Measurements from ENCODE around the gene ASTN2.

The ASTN2 gene, protein sequence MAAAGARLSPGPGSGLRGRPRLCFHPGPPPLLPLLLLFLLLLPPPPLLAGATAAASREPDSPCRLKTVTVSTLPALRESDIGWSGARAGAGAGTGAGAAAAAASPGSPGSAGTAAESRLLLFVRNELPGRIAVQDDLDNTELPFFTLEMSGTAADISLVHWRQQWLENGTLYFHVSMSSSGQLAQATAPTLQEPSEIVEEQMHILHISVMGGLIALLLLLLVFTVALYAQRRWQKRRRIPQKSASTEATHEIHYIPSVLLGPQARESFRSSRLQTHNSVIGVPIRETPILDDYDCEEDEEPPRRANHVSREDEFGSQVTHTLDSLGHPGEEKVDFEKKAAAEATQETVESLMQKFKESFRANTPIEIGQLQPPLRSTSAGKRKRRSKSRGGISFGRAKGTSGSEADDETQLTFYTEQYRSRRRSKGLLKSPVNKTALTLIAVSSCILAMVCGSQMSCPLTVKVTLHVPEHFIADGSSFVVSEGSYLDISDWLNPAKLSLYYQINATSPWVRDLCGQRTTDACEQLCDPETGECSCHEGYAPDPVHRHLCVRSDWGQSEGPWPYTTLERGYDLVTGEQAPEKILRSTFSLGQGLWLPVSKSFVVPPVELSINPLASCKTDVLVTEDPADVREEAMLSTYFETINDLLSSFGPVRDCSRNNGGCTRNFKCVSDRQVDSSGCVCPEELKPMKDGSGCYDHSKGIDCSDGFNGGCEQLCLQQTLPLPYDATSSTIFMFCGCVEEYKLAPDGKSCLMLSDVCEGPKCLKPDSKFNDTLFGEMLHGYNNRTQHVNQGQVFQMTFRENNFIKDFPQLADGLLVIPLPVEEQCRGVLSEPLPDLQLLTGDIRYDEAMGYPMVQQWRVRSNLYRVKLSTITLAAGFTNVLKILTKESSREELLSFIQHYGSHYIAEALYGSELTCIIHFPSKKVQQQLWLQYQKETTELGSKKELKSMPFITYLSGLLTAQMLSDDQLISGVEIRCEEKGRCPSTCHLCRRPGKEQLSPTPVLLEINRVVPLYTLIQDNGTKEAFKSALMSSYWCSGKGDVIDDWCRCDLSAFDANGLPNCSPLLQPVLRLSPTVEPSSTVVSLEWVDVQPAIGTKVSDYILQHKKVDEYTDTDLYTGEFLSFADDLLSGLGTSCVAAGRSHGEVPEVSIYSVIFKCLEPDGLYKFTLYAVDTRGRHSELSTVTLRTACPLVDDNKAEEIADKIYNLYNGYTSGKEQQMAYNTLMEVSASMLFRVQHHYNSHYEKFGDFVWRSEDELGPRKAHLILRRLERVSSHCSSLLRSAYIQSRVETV (N-terminal part only)

DNA sequence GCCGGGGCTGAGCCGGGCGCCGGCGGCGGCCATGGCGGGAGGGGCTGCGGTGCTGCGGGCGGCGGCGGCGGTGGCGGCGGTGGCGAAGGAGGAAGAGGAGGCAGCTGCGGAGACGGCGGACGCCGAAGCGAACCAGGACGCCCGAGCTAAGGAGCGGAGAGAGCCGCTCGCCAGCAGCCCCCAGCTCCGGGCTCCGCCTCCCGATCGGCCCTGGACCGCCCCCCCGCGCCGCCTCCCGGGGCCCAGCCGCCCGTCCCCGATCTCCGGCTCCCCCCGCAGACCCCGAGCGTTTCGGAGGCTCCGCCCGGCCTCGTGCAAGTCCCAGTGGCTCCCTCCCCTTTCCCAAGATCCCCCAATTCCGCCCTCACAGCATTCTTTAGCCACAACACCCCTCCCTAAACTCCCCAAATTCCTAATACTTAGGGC lies at the start of gene ASTN2:
TSS of gene ASTN2 (minus strand) at position 152 of the 426 bp plus-strand sequence. CDS start at position 33, 119 bp downstream.
- FAIRE-seq: no peak
- DNase-seq (ENCODE audit: insufficient read length, low spot score): no peak

DNA sequence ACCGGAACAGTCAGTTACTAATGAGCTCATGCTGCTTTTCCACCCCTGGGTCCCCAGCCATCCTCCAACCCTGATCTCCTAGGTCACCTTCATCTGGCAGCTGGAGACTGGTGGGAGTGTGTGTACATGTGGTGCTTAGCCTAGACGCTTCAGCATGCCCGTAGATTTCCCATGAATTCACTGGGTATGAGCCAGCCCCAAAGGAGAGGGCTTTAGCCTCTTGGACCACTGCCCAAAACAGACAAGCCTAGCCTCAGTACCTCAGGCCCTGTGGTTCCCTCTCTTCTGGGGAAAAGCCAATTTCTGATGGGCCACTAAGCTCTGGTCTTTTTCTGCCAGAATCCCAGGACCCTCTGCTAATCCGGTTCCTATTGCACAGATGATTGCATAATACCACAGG lies 48.0 kb upstream of the ASTN2 start:
- FAIRE-seq (no peak), DNase-seq (ENCODE audit: insufficient read length, low spot score) (no peak)

DNA sequence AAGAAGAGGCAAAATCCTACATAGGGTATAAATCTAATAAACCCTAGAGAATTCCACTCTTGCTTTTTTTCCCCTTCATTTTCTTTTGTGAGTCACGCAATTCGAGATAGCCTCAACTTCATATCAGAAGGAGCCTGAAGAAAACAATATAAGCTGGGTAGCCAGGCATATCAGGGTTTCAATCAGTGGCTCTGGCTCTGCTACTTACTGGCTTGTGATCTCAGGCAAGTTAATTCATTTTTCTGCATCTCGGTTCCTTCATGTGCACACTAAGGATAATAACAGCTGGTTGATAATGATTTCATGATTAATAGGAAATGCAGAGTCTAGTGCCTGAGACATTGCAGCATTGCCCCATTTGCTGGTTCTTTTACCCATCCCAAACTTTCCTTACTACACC lies 46.5 kb upstream of the ASTN2 start:
- no peak for DNase-seq (ENCODE audit: insufficient read length, low spot score)
- FAIRE-seq: no peak

DNA sequence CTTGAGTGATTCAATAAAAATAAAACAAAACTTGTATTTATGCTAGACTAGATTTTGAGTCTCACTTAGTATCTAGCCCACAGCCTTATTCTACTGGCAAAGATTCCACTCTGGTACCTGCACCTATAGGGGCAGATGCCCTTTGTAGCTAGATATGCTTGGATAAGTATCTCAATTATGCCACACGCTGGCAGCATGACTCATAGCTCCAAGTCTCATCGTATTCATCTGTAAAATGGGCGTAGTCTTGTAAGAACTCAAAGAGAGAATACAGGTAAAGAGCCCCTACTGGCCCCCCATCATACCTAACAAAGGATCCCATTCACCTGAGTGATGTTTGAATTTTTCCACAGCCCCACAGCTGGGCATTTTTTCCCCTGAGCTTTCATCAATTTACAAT lies 45.9 kb upstream of the ASTN2 start:
- no peak for DNase-seq (ENCODE audit: insufficient read length, low spot score)
- no peak for FAIRE-seq

DNA sequence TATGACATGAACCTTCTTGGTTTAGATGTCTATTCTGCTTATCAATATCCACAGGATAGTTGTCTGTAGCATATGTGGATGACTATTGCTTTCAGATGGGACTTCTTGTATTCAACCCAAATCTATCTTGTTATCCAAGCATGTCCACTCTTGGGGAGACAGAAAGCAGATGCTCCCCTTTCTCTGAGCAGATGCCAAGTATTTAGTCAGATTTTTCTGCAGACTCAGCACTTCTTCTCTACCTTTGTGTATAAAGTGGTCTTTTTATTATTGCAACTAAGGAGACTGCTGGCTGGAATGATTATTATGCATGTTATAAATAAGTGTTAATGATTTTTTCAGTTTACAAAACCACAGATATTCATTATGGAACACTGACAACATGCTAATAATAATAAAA lies 45.1 kb upstream of the ASTN2 start:
- FAIRE-seq (no peak), DNase-seq (ENCODE audit: insufficient read length, low spot score) (no peak)

DNA sequence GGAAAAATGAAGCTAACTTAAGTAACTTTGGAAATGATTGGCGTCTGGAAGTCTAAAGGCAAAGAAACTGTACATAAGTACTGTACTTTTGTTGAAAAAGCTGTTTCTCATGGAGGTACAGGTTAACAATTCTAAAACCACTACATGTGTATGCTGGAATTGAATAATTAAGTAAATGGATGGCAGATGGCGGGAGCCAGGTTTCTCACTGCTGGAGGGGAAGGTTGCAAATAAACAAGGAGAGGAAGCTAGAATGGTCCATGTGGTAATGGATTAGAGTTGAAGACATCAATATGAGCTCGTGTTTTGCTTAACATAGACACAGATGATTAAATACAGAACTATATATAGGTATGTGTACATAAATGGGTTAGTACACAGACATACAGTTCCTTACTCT lies 43.2 kb upstream of the ASTN2 start:
- DNase-seq (ENCODE audit: insufficient read length, low spot score): no peak
- FAIRE-seq: no peak

DNA sequence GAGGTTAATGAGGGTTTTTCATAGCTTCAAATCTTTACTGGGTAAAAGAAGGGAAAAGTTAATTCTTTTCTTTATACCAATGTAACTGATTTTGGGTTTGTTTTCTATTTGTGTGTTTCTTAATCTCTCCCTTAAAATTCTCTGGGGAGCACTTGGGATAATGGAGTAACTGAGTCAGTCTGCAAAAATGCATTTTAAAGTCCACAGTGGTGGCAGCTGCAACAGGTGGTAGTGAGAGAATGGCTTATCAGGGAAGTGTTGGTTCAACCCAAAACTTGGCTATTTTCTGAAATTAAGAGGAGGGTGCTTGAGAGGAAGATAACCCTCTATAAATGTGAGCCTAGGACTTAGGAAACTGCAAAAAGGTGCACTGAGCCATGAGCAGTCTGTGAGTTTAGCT lies 39.9 kb upstream of the ASTN2 start:
- FAIRE-seq: no peak

DNA sequence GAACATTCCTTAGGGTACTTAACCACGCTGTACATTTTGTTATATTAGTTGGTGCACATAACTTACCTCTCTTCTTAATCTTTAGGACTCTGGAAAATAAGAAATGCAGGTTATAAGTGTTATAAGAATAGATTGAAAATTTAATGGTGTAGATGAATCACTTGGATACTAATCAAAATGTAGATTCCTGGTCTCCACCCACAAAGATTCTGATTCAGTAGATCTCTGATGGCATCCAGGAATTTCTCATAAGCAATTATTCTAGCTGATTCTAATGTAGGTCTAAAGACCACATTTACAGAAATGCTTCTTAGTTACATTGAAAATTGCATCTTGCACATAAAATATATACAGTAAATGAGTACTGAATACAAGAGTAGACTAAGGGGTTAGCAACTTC lies 38.9 kb upstream of the ASTN2 start:
- no peak for DNase-seq (ENCODE audit: insufficient read length, low spot score)
- FAIRE-seq: no peak

More for the DNA sequence above, 39.9 kb upstream of the ASTN2 start:
- no peak for DNase-seq (ENCODE audit: insufficient read length, low spot score)

DNA sequence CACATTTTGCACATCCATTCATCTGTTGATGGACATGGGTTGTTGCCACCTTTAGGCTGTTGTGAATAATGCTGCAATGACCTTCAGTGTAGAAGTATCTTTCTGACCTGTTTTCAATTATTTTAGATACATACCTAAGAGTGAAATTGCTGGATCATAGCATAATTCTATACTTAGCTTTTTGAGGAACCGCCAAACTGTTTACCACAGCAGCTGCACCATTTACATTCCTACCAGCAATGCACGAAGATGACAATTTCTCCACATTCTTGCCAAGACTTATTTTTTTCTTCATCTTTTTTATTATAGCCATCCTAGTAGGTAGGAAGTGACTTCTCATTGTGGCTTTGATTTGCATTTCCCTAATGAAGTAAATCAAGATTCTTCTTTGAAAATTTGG lies 36.5 kb upstream of the ASTN2 start:
- DNase-seq (ENCODE audit: insufficient read length, low spot score): no peak

DNA sequence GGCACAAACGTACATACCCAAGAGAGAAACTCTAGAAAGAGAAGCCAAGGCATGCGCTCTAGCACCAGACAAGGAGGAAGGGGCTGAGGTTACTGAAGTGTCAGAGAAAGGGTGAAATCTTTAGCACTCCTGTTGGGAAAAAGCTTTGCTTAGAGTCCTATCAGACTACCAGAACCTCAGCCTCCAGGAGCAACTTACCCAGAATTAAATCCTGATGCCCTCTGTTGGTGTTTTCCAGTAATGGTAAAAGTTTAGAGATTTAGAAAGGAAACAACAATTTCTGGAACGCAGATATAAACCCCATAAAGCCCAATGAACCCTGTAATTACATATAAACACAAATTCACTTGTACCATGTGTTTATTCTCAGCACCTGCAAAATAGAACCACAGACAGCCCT lies 33.2 kb upstream of the ASTN2 start:
- FAIRE-seq (no peak), DNase-seq (ENCODE audit: insufficient read length, low spot score) (no peak)

More for the DNA sequence above, 36.5 kb upstream of the ASTN2 start:
- FAIRE-seq: no peak

DNA sequence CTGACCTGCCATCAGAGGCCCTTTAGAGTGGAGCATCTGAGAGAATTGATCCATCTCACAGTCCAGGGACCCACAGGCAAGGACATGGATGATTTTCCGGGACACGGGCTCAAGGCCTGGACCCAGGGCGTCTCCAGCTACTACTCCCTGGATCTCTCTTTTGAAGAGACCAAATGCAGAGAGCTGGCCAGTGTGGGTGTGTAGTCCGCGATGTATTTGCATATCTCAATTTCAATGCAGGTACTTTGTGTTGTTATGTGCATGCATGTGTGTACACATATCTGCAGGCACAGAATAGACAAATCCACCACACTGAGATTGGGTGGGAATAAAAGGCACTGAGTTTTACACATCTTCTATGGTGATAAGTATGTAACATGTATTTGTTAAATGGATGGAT lies 30.8 kb upstream of the ASTN2 start:
- DNase-seq (ENCODE audit: insufficient read length, low spot score): no peak
- no peak for FAIRE-seq

DNA sequence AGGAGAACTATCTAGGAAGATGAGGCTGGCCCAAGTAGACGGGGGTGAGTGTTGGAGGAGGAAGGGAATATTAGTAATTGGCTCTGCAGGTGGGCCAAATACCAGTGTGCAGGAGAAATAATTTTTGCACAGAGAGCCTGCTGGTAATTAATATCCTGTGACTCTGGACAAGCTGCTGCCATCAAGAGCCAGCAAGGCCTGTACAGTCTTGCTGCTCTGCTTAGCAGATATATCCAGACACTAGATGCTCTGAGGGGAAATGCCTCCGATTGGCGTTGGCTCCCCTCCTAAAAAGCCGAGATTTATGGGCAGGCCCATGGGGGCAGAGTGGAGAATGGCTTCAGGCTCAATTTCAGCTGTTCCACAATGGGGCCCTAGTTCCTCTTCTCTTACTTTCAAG lies 29.6 kb upstream of the ASTN2 start:
- FAIRE-seq (no peak), DNase-seq (ENCODE audit: insufficient read length, low spot score) (no peak)

DNA sequence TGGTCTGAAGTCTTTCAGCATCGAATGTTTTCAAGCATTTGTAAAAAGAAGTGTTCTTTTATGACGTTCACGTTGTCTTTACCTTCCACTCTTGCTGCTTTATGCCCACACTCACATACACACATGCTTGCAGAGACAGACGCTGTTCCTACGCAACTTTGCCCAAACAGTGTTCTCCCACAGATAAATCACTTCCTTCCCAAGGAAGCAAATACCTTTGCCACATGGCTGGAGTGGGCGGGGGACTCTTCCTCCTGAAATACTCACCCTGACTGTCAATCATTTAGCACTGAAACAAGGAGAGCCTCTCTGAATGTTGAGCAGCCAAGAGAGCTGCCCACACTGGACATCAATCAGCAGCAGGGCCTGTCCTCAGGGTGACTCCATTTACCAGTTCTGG lies 22.4 kb upstream of the ASTN2 start:
- FAIRE-seq (no peak), DNase-seq (ENCODE audit: insufficient read length, low spot score) (no peak)

DNA sequence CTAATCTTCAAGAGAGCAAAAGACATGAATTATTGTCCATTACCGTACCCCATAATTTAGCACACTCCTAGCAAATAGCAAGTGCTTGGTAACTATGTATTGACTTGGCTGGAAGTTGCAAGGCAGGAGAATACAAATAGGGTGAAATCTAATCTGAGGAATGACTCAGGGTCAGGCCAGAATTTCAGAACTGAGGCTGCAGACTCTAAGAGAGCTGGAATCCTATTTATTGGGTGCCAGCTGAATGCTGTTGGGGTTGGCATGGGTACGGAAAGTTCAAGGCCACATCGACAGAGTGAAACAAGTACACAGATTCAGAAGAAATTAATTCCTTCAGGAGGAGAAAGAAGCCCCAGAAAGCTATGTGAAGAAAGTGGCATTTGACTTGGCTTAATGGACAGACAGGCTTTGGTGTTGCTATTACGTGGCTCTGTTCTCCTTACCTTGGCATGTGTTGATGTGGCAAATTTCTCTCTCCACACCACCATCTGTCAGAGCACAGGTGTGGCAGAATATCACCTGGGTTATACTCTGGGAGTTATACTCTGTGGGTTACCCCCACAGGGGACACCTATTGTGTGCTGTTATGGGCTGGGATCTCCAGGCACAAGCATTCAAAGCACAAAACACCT lies 20.9 kb upstream of the ASTN2 start:
- DNase-seq (ENCODE audit: insufficient read length, low spot score) (no peak), FAIRE-seq (no peak)

DNA sequence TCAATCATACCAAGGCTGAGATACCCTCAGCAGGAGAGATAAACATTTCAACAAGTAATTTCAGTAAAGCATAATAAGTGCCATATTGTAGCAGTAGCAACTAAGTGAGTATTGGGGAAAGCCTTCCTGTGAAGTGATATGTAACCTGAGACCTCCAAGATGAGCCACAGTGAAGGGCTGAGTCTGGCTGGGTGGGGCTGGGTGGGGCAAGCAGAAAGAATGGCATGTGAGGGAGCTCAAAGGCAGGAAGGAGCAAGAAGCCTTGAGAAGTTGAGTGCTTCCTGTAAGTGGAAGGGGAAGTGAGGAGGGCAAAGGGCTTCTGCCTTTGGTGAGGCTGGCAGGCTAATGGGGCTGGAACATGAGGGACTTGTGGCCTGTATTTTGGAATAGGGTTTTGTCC lies 19.7 kb upstream of the ASTN2 start:
- FAIRE-seq (no peak), DNase-seq (ENCODE audit: insufficient read length, low spot score) (no peak)

DNA sequence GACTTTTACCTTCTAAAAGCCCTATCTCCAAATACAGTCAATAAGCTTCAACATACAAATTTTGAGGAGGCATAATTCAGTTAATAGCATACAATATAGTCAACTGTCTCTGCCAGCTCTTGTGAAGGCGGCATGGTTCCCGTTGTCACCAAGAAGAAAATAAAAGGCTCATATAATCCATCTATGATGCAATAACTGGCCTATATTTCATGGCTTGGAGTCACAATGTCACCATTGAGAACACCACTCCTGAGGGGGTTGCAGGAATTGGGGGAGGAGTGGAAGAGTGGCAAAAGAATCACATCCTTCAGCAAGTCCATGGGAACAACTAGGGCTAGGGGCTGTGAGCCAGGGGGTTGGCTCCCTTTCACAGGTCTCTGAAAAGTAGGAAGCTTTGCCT lies 16.0 kb upstream of the ASTN2 start:
- FAIRE-seq (no peak), DNase-seq (ENCODE audit: insufficient read length, low spot score) (no peak)

DNA sequence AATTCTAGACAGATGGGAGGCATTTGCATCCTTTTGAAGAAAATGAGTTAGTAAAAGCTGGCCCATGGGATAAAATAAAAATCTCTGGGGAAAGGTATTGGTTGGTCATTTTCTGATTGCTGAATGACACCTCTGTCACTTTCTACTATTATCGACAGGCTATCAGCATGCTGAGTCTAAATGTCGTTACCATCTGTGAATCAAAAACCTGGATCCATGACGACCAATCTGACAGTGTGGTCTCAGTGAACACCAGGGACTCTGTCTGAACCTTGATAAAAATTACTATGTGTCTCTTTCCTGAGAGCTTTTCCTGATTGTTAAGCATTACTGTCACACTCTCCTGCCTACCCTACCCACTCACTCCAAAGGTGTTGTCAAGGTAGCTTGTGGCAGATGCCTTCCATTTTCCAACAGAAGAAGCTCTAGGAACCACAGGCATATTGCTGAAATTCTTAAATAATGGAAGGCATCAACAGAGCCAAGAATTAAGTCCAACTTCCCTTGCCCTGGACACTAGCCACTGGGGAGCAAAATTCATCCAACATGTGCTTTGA lies 12.6 kb upstream of the ASTN2 start:
- FAIRE-seq (no peak), DNase-seq (ENCODE audit: insufficient read length, low spot score) (no peak)

DNA sequence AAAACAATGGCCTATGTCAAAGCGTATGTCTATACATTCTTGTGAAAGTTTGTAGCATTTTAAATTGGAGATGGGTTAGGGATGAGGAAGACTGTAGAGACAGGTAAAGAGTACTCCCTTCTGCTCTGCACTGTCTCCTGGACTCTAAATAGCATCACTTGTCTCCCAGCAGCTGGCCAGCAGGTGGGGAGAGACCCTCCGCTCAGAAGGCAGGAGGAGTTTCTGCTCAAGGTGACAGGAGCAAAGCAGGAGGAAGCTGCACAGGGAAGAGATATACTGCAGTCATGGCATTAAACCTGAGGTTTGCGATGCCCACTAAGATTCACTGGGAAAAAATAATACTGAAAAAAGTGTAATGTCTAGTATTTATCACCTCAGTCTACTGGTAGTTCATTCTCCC lies 10.7 kb upstream of the ASTN2 start:
- no peak for FAIRE-seq
- no peak for DNase-seq (ENCODE audit: insufficient read length, low spot score)

DNA sequence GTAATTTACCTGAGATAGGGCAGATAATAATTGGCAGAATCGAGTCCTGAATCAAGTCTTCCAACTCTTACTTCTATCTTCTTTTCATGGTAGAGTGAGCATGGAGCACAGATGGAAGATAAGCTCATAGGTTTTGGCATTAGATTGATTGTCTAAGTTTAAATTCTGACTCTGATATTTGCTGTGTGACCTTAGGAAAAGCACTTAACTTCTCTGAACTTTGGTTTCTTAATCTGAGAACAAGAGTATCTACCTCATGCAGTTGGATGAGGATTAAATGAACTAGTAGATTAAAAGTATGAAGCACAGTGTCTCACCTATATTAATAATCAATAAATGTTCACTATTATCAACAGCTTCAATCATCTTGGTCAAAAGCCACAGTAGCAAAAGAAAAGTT lies 9.4 kb upstream of the ASTN2 start:
- no peak for FAIRE-seq
- DNase-seq (ENCODE audit: insufficient read length, low spot score): no peak

DNA sequence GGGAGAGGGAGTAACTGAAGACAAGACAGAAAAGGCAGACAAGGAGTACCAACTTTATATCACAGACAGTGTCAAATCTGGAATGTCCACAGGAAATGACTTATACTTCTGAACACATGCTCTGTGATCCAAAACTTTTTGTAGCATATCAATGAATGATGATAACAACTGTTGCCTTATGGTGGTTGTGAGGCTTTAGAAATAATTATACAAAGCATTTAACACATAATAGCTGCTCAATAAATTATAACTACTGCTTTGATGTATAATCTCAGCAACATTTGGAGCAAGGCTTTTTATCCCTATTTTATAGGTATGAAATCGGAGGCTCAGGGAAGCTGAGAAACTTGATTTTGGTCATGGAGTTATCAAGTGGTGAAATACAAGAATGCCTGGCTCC lies 3.3 kb upstream of the ASTN2 start:
- DNase-seq (ENCODE audit: insufficient read length, low spot score): no peak
- FAIRE-seq: no peak

Measured in HTR-8/SVneo (cell line).